Mesodermal cell (in vitro differentiated cells): ENCODE data around the gene OSBPL6.

ENCODE experiments used
- H3K27ac ChIP-seq: 2 replicates; pipeline ENCODE4 v1.7.0; 2013; ENCODE audit warnings: mild to moderate bottlenecking, low read depth, low read length, moderate library complexity; ENCODE audit not compliant: severe bottlenecking
- H3K36me3 ChIP-seq: 2 replicates; pipeline ENCODE4 v1.7.1; 2013; ENCODE audit warnings: mild to moderate bottlenecking, low read length, moderate library complexity; ENCODE audit not compliant: control insufficient read depth, insufficient read depth
- H3K4me1 ChIP-seq: one replicate; pipeline ENCODE4 v1.7.1; 2013; ENCODE audit warnings: mild to moderate bottlenecking, low read length; ENCODE audit not compliant: insufficient read depth, control insufficient read depth, poor library complexity, severe bottlenecking
- H3K4me3 ChIP-seq: 2 replicates; pipeline ENCODE4 v1.7.0; 2013; ENCODE audit warnings: low read length, control low read depth, mild to moderate bottlenecking; ENCODE audit not compliant: insufficient read depth, poor library complexity, severe bottlenecking; ENCODE audit errors: extremely low read depth
- H3K9me3 ChIP-seq: 2 replicates; pipeline ENCODE4 v1.7.1; 2013; ENCODE audit warnings: mild to moderate bottlenecking, low read length, moderate library complexity; ENCODE audit not compliant: control insufficient read depth
- WGBS, 2 experiments: methylation state at CpG; one replicate each; pipeline ENCODE4 v1.1.5; 2013; ENCODE audit warnings: missing lambda C conversion rate in 2 of 2; ENCODE audit not compliant: insufficient coverage in 2 of 2; 5-methylcytosine and 5-hydroxymethylcytosine counted together

OSBPL6 gene

DNA sequence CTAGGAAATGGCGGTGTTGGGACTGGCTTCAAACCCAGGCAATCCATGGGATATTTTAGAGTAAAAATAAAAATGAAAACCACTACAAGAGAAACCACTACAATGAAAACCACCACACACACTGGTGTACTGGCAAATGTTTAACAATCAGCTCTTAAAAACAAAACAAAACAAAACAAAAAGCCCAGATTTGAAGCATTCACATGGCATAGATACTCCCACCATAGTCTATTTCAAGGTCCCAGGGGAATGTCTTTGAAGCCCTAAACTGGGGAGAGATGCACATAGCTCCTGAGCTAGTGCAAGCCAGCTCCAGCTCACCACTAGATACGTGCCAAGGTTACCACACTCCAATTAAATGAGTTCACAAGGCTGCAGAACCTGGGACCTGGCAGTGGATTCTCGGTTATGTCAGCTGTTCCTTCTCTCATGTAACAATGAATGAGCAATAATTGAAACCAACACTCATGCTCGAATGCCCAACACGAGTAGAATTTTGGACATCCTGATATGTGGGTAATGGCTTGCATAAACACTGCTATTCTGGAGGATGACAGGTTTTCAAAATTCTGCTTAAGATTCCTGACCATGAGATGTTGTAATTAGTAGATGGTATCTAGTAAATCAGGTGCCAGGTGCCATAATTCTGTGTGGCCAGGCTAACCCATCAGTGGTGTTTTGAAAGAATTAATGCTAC is 102.2 kb downstream of the OSBPL6 start:
- H3K4me1 ChIP-seq = no peaks in the 10 kb centered on the region
- no peak overlapping the region for H3K4me3 ChIP-seq
- no peaks in the 10 kb centered on the region for H3K36me3 ChIP-seq
- 94 to 100% methylated on average over 4 of the region's 5 CpGs for WGBS, 2 experiments
- no peak overlapping the region for H3K27ac ChIP-seq
- no peaks in the 10 kb centered on the region for H3K9me3 ChIP-seq

DNA sequence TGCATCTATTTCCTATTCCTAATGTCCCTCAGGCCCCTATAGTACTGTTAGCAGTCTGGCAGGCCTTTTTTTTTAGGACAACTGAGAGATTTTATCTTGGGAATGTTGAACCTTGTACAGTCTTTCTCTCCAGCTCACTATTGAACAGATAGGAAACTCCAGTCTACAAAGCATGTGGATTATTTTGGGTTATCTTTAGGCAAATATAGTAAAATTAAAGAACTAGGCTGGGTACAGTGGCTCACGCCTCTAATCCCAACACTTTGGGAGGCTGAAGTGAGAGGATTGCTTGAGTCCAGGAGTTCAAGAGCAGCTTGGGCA is 102.7 kb downstream of the OSBPL6 start:
- WGBS, 2 experiments = 60 to 80% methylated on average over 1 of the region's 1 CpG
- H3K4me1 ChIP-seq = no peaks in the 10 kb centered on the region
- H3K36me3 ChIP-seq = no peaks in the 10 kb centered on the region
- no peak overlapping the region for H3K4me3 ChIP-seq
- no peaks in the 10 kb centered on the region for H3K9me3 ChIP-seq
- no peak overlapping the region for H3K27ac ChIP-seq

DNA sequence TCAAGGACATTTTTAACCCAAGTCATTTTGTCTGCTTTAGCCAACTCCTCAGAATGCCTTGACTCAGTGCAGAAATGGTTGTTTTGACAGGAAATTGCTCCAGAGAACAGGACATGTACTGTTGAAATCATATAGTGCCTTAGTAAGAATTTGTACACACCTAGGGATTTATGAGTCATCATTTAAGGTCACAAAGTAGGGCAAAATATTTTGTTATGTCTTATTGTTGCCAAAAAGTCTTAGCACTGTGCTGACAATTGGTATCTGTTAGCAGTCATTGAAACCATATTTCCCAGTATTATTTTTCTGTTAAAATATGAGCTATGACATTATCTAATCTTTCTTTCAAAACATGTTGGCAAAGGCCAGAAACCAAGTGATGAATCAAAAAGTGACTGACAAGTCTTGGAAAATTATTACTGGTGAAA is 104.5 kb downstream of the OSBPL6 start:
- H3K9me3 ChIP-seq = no peaks in the 10 kb centered on the region

DNA sequence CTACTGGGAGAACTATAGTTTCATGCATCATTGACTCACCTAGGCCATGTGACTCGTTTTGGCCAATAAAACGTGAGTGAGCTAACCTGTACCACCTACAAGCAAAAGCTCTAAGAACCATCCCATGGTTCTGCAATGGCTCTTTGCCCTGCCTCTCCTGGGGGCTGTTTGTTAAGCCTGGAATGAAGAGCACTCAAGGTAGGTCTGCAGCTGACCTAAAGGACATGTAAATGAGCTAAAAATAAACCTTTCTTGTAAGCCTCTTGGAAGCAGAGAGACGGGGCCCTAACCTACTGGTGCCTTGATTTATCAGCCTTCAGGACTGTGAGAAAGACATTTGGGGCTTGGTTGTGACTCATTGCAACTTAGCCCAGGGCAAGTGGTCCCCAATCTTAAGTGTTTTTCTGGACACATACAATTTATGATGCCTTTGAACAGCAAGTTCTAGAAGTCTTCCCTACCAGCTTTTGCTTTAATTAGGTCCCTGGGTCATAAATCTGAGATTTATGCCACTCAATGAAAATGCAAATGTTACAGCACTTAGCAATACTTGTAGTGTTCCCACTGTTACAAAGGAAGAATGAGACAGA is 107.4 kb downstream of the OSBPL6 start:
- H3K9me3 ChIP-seq = no peaks in the 10 kb centered on the region
- H3K27ac ChIP-seq = no peak overlapping the region
- 77 to 89% methylated on average over 2 to 3 of the region's 3 CpGs for WGBS, 2 experiments

More for the DNA sequence above, 104.5 kb downstream of the OSBPL6 start:
- H3K27ac ChIP-seq = no peak overlapping the region
- H3K36me3 ChIP-seq = no peaks in the 10 kb centered on the region
- no peaks in the 10 kb centered on the region for H3K4me1 ChIP-seq
- H3K4me3 ChIP-seq = no peak overlapping the region

DNA sequence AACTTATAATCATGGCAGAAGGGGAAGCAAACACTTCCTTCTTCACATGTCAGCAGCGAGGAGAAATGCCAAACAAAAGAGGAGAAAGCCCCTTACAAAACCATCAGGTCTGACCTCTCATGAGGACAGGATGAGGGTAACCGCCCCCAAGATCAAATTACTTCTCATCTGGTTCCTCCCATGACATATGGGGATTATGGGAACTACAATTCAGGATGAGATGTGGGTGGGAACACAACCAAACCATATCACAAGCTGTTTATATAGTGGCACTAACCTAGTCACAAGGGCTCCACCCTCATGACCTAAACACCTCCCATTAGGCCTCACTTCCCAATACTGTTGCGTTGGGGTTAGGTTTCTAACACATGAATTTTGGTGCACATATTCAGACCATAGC is 110.0 kb downstream of the OSBPL6 start:
- Histone ChIP-seq H3K4me3 (no peak overlapping the region), H3K27ac (no peak overlapping the region), H3K9me3 (no peaks in the 10 kb centered on the region), H3K4me1 (no peaks in the 10 kb centered on the region), H3K36me3 (no peaks in the 10 kb centered on the region)
- WGBS, 2 experiments = 88 to 100% methylated on average over 1 of the region's 3 CpGs

More for the DNA sequence above, 107.4 kb downstream of the OSBPL6 start:
- no peaks in the 10 kb centered on the region for H3K36me3 ChIP-seq
- no peaks in the 10 kb centered on the region for H3K4me1 ChIP-seq
- no peak overlapping the region for H3K4me3 ChIP-seq

DNA sequence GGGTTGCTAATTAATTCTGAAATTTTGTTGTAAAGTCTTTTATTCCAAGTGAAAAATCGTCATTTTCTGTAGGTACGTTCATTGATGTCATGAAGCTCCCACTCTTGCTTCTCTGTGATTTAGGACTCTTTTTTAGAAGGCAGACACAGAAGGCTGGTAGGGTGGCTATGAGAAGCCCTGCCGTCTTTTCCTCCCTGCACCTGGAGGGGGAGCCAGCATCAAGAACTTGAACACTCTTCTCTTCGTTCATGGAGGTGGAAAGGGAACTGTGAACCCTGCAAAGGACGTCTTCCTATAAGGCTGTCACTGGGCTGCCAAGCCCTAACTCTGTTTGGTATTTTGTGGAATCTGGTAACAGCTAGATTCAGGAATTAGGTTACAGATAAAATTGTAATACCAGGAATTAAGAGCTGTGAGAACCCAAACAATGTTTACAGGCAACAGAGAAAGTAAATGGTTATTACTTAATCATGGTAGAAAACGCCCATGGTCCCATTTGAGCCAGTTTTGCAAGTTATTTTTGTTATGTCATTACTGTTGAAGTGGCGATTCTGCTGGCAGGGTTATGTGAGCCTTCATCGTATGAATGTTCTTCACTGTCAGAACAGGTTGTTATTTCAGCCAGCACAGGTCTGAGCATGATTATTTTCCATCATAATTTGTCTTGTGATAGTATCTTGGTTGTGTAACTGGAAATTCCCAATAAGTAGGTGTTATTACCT is 112.2 kb downstream of the OSBPL6 start:
- Histone ChIP-seq H3K4me1 (no peaks in the 10 kb centered on the region), H3K9me3 (no peaks in the 10 kb centered on the region), H3K36me3 (no peaks in the 10 kb centered on the region), H3K4me3 (no peak overlapping the region), H3K27ac (no peak overlapping the region)
- 47 to 52% methylated on average over 6 to 7 of the region's 8 CpGs for WGBS, 2 experiments

DNA sequence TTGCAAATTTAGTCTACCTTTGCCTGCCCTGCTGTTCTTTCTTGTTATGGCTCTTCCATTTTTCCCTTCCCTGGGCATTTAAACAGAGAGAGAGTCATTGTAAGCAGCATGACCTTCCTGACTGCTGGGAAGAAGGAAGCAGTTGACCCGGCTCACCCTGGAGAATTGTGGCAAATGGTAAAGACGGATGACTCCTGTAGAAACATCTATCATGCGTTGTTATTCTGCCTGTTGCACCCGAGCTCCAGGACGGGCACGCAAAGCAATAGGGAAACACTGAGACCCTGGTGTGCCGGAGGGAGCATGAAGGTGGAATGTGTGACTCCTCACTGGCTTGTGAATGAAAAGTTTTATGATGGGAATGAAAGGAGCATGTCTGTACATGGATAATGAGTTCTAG is 113.3 kb downstream of the OSBPL6 start:
- H3K4me1 ChIP-seq = no peaks in the 10 kb centered on the region
- 80 to 83% methylated on average over 3 to 7 of the region's 7 CpGs for WGBS, 2 experiments
- H3K36me3 ChIP-seq = no peaks in the 10 kb centered on the region
- H3K27ac ChIP-seq = no peak overlapping the region
- no peaks in the 10 kb centered on the region for H3K9me3 ChIP-seq
- H3K4me3 ChIP-seq = no peak overlapping the region

DNA sequence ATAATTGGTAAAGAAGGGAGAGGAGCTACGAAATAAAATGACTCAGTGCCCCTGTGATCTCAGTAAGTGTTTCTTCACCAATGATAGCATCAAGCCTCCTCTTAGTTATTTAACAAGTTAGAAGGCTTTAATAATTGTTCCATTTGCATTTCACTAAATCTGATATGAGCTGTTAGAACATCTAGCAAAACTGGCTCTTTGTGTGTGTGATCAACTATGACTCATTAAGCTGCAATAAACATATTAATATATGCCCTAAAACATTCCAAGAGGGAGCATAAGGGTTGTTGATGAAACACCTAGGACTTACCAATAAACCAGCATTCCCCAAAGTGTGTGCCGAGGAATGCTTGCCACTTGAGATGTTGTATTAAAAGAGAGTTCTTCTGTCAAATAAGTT is 115.2 kb downstream of the OSBPL6 start:
- Histone ChIP-seq H3K27ac (no peak overlapping the region), H3K4me3 (no peak overlapping the region), H3K9me3 (no peaks in the 10 kb centered on the region), H3K36me3 (no peaks in the 10 kb centered on the region), H3K4me1 (no peaks in the 10 kb centered on the region)
- no CpG with 5 or more reads among the region's 2 CpGs for WGBS, 2 experiments

DNA sequence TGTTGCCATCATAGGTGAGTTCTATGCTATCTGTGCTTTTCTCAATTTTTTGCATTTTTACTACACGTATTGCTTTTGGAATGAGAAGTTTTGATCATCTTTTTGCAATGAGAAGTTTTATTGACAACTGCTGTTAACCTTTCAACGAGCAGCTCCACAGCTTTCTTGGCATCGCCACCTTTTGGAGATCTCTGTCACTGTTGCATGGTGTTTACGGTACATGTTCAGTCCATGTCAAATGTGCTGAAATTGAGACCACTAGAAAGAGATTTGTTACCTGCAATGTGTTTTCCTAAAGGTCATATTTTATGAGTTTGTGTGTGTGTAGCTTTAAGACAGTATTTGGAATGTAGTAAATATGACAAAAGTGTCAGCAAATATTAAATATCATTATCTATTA is 120.8 kb downstream of the OSBPL6 start:
- Histone ChIP-seq H3K27ac (no peak overlapping the region), H3K4me3 (no peak overlapping the region), H3K4me1 (no peaks in the 10 kb centered on the region), H3K36me3 (no peaks in the 10 kb centered on the region), H3K9me3 (no peaks in the 10 kb centered on the region)
- 91 to 100% methylated on average over 3 of the region's 4 CpGs for WGBS, 2 experiments

DNA sequence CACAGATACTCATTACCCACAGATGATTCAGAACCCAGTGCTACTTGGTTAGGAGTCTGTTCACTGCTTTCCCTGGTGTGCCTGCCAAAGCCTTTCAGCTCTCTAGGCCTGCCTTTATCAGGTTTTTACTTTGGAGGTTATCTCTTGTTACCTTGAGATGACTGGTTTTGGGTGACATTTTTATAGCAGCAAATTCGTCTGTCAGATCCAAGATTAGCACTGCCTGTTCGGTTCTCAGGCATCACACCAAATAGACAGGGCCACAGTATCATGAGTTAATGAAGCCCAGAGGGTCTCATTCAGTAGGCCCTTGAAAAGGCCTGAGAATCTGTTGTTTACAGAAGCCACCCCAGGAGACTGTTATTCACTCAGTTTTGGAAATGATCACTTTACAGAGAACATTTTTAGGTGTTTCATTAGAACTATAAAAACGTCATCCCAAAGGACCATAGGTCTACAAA is 121.2 kb downstream of the OSBPL6 start:
- H3K9me3 ChIP-seq = no peaks in the 10 kb centered on the region
- H3K27ac ChIP-seq = no peak overlapping the region
- no peaks in the 10 kb centered on the region for H3K4me1 ChIP-seq
- 60 to 72% methylated on average over 1 to 3 of the region's 3 CpGs for WGBS, 2 experiments
- H3K36me3 ChIP-seq = no peaks in the 10 kb centered on the region
- no peak overlapping the region for H3K4me3 ChIP-seq

DNA sequence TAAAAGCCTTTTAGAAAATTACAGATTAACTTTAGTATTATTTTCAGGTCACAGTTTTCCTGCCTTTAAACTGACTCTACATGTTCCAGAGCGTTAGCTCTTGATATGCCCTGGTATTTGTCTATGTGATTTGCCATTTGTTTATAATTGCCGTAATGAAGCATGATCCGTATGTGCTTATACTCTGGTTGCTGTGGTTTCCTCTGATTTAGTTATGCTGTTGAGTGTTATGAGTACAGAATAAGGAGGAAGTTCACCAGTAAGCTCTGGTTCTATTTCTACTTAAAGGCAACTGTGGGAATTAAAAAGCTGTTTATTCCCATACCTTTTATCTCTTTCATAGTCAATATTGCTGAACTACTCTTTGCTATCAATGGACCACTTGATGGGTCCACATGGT is 123.5 kb downstream of the OSBPL6 start:
- Histone ChIP-seq H3K4me3 (no peak overlapping the region), H3K4me1 (no peaks in the 10 kb centered on the region), H3K27ac (no peak overlapping the region), H3K9me3 (no peaks in the 10 kb centered on the region), H3K36me3 (no peaks in the 10 kb centered on the region)
- WGBS, 2 experiments = 100% methylated on average over 2 of the region's 3 CpGs
